Erythroblast (primary cell): ENCODE data around the gene PLAAT5.

ENCODE experiments used
- GATA1 ChIP-seq: IDR thresholded peaks from 2 replicates; pipeline ENCODE4 v1.6.1; 2011; ENCODE audit warnings: low read depth, mild to moderate bottlenecking, control low read depth, low read length, moderate library complexity
- POLR2A ChIP-seq: IDR thresholded peaks from 2 replicates; pipeline ENCODE4 v1.6.1; 2011; ENCODE audit warnings: mild to moderate bottlenecking, low read length

DNA sequence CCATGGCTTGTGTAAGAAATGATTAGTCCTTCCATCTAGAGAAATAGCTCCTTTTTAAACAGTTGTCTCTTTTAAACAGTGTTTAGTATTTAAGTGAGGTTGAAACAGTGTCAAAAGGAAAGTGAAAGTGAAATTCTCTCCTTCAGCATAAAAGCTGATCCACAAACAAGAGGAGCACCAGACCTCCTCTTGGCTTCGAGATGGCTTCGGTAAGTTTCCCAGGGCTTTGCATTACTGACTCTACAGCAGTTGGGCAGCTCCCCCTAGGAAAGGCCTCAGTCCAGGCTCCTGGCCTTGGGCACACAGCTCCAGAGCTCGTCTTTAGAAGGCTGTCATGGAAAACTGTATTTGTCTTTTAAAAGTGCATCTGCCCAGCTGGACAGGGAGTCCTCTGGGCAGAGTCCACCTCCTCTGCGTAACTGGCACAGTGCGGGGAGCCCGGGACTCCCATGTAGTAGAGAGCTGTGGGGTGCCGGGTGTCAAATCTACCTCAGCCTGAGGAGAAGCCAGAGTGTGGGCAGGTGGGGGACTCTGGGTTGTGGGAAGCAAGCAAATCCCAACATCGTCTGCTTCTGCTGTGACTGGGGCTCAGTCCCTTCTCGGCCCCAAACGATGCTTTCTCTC is 45.8 kb upstream of the PLAAT5 start, which contains the start of gene PLAAT4:
- TF ChIP-seq POLR2A (no peak), GATA1 (no peak)
